B cell (primary cell): ENCODE data around the gene DCTPP1. TPM values are rescaled to one million over a fixed set of nuclear protein-coding genes. Genes with fewer than 3 reads are reported as not detected.

Experiments used
- ATAC-seq: fragments of 200-7000 bp; cut with Tn5 transposase; one replicate; pipeline ENCODE4 v1.10.0; 2021; ENCODE audit warnings: low read depth, mild to moderate bottlenecking, moderate number of reproducible peaks, moderate library complexity
- CTCF ChIA-PET: fragments of 350-600 bp; sonication (Branson Sonifier 250); formaldehyde crosslinking; loops from one replicate; lab custom pipeline; 2021; ENCODE audit warnings: antibody characterized with exemption, inconsistent platforms; lab: Charles Lee
- POLR2A ChIA-PET: fragments of 350-600 bp; sonication (Branson Sonifier 250); formaldehyde crosslinking; loops from one replicate; lab custom pipeline; 2021; ENCODE audit warnings: antibody characterized with exemption; lab: Charles Lee
- DNase-seq: peaks from one replicate; pipeline ENCODE4 v3.0.0; 2013
- H2AFZ ChIP-seq: 2 replicates; pipeline ENCODE4 v1.6.1; 2012; ENCODE audit warnings: mild to moderate bottlenecking, low read depth, low read length; ENCODE audit not compliant: insufficient read depth, poor library complexity, severe bottlenecking
- H3K27ac ChIP-seq, 2 donors: 1 replicate in 1 of 2; 2 replicates in 1 of 2; pipeline ENCODE4 v1.5.1; 2012 to 2013; ENCODE audit warnings: low read length in 2 of 2, mild to moderate bottlenecking in 2 of 2, moderate library complexity in 1 of 2
- H3K27me3 ChIP-seq, 4 experiments: fragments of 200-600 bp in 1 of 4; sonication (generic) in 1 of 4; replicated peaks in 1 of 4; 1 replicate in 2 of 4; 2 replicates in 2 of 4; pipeline versions ENCODE4 v1.6.1 to v1.7.0; 2013 to 2016; ENCODE audit warnings: low read length in 3 of 4, mild to moderate bottlenecking in 2 of 4, mixed read lengths in 1 of 4, moderate library complexity in 1 of 4; ENCODE audit not compliant: insufficient read depth in 4 of 4, control insufficient read depth in 3 of 4; ENCODE audit errors: control extremely low read depth in 1 of 4
- H3K36me3 ChIP-seq, 2 experiments: replicated peaks in 1 of 2; 1 replicate in 1 of 2; 2 replicates in 1 of 2; pipeline versions ENCODE4 v1.6.1 to v1.7.1; 2013; ENCODE audit warnings: low read length in 1 of 2; ENCODE audit not compliant: insufficient read depth in 2 of 2, control insufficient read depth in 1 of 2; ENCODE audit errors: control extremely low read depth in 1 of 2, extremely low read depth in 1 of 2
- H3K4me1 ChIP-seq, 2 donors: fragments of 200-600 bp in 1 of 2; sonication (generic) in 1 of 2; 1 replicate in 1 of 2; 2 replicates in 1 of 2; pipeline versions ENCODE4 v1.5.1 to v1.6.1; 2013 to 2017; ENCODE audit warnings: low read length in 2 of 2; ENCODE audit not compliant: control insufficient read depth in 2 of 2, insufficient read depth in 2 of 2
- H3K4me2 ChIP-seq: replicated peaks from 2 replicates; pipeline ENCODE3; 2012; ENCODE audit warnings: mild to moderate bottlenecking, low read depth, low read length; ENCODE audit not compliant: poor library complexity, severe bottlenecking
- H3K4me3 ChIP-seq, 5 experiments: fragments of 200-600 bp in 1 of 5; sonication (generic) in 1 of 5; 1 replicate in 3 of 5; 2 replicates in 2 of 5; pipeline versions ENCODE4 v1.5.1 to v1.7.0; 2011 to 2016; ENCODE audit warnings: low read length in 4 of 5, mild to moderate bottlenecking in 4 of 5, low read depth in 2 of 5, control low read depth in 1 of 5, moderate library complexity in 1 of 5; ENCODE audit not compliant: insufficient read depth in 1 of 5; ENCODE audit errors: control extremely low read depth in 1 of 5, extremely low read depth in 1 of 5
- H3K79me2 ChIP-seq: fragments of 200-600 bp; sonication (generic); one replicate; pipeline ENCODE4 v1.6.0; 2016; ENCODE audit warnings: low read length; ENCODE audit not compliant: control insufficient read depth, insufficient read depth
- H3K9ac ChIP-seq: fragments of 200-600 bp; sonication (generic); 2 replicates; pipeline ENCODE4 v1.6.1; 2017; ENCODE audit warnings: mild to moderate bottlenecking, low read length, moderate library complexity
- H3K9me3 ChIP-seq, 3 donors: one replicate each; pipeline versions ENCODE4 v1.6.1 to v1.7.1; 2013; ENCODE audit warnings: low read length in 2 of 3; ENCODE audit not compliant: control insufficient read depth in 2 of 3, insufficient read depth in 1 of 3; ENCODE audit errors: control extremely low read depth in 1 of 3
- H4K20me1 ChIP-seq: 2 replicates; pipeline ENCODE4 v1.6.0; 2012; ENCODE audit warnings: mild to moderate bottlenecking, low read length; ENCODE audit not compliant: insufficient read depth, control insufficient read depth, poor library complexity, severe bottlenecking
- H3K27ac Mint-ChIP-seq: one replicate; pipeline ENCODE4 v1.8.0; 2021; ENCODE audit warnings: mixed read lengths
- H3K27me3 Mint-ChIP-seq: one replicate; pipeline ENCODE4 v1.8.0; 2021; ENCODE audit warnings: mixed read lengths
- H3K4me1 Mint-ChIP-seq: one replicate; pipeline ENCODE4 v1.8.0; 2021; ENCODE audit warnings: mixed read lengths
- H3K4me3 Mint-ChIP-seq: one replicate; pipeline ENCODE4 v1.8.0; 2021; ENCODE audit warnings: mixed read lengths
- H3K9me3 Mint-ChIP-seq: one replicate; pipeline ENCODE4 v1.8.0; 2022; ENCODE audit warnings: mixed read lengths; ENCODE audit not compliant: insufficient read depth
- EZH2 ChIP-seq: IDR thresholded peaks from 2 replicates; pipeline ENCODE4 v1.6.1; 2012; ENCODE audit warnings: borderline replicate concordance, low read depth, mild to moderate bottlenecking, moderate library complexity, low read length; ENCODE audit not compliant: insufficient read depth, poor library complexity, severe bottlenecking
- WGBS: methylation state at CpG from one replicate; pipeline ENCODE4 v1.1.5; 2013; ENCODE audit warnings: missing lambda C conversion rate; ENCODE audit not compliant: insufficient coverage; 5-methylcytosine and 5-hydroxymethylcytosine counted together
- intact Hi-C: fragments of 100-400 bp; cut with micrococcal nuclease; formaldehyde crosslinking; loops from one replicate; pipeline ENCODE4 v1.10.0; 2022
- polyA plus RNA-seq: library from polyadenylated mRNA; depleted of rRNA; stranded (reverse); fragments of >200 nt; gene quantifications from 2 replicates; pipeline ENCODE4 v1.2.3, GENCODE V29; 2012
- total RNA-seq, 2 donors: library from RNA; stranded (reverse); fragments of 120-200 nt in 1 of 2; gene quantifications; 1 replicate in 1 of 2; 2 replicates in 1 of 2; pipeline versions ENCODE4 v1.2.3 to v1.2.4, GENCODE V29; 2013 to 2022
- TF ChIP-seq, protein P1 (sequence below): fragments of 200-600 bp; IDR thresholded peaks from one replicate; pipeline ENCODE4 v1.8.0; 2022; ENCODE audit warnings: antibody characterized with exemption, mild to moderate bottlenecking

DCTPP1 gene
- total and polyA plus RNA-seq, 2 donors (not counting 1 experiment from before 2014, with no cell fraction given), result 25.0 to 30.3 TPM

DNA sequence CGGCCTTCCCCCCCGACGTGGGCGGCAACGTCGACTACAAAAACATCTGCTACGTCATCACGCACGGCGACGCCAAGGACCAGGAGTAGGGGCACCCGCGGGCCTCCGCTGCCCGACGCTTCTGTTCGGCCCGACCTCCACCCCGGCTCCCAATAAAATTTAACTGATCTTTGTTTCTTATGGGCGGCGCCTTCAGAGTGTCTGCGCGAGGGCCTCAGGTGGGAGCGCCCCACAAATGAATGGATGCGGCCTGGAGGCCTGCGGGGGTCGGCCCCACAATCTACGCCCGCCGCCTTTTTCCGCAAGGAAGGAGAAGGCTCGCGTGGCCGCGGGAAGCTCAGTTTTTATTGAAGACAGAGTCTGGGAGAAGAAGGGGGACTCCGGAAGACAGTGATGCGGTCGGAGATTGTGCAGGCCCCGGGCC, 52.0 kb downstream of the DCTPP1 start:
- ChIA-PET CTCF (interaction anchor here (0.6 to 2.0 kb wide), 6 partner anchors 17 to 251 kb away, joined by 3 to 9 read pairs (median 4); partner anchors contain the start of genes ZNF48 and ZNF771), POLR2A (interaction anchor here (0.6 to 3.0 kb wide), 12 partner anchors 18 to 1854 kb away, joined by 3 to 11 read pairs (median 6); partner anchors contain the start of genes CORO1A, ZNF48 and ZNF771)
- TF ChIP-seq EZH2, result no peak
- peak overlapping the region; percentile 6 to 87 (median 68) for H3K4me3 ChIP-seq
- H3K9me3 ChIP-seq, result peaks cover 0 to 2% (median 0%) of the 10 kb centered on the region in 3 donors
- peaks cover 0 to 2% of the 10 kb centered on the region in 2 experiments for H3K36me3 ChIP-seq
- peaks cover 49% of the 10 kb centered on the region for H3K4me1 Mint-ChIP-seq
- intact Hi-C loops, result loop anchor here (1.0 to 10.0 kb wide), 11 partner anchors 8 to 1453 kb away; partner anchors contain the start of genes ALDOA, CD2BP2, FBRS and ITGAL
- WGBS, result under 1% methylated on average over 39 of the region's 39 CpGs
- peak overlapping the region; percentile 97 to 100 for H3K27ac ChIP-seq
- peak overlapping the region; percentile 99 for H3K9ac ChIP-seq
- DNase-seq, result peak; percentile 94
- H3K27me3 ChIP-seq, result no peaks in the 10 kb centered on the region
- H2AFZ ChIP-seq, result peak overlapping the region; percentile 75
- no peaks in the 10 kb centered on the region for H4K20me1 ChIP-seq
- H3K4me1 ChIP-seq, result peaks cover 27 to 57% of the 10 kb centered on the region in 2 donors
- H3K27ac Mint-ChIP-seq, result peak overlapping the region; percentile 100
- H3K79me2 ChIP-seq, result peaks cover 42% of the 10 kb centered on the region
- H3K9me3 Mint-ChIP-seq, result no peaks in the 10 kb centered on the region
- peak overlapping the region; percentile 94 for H3K4me3 Mint-ChIP-seq
- ATAC-seq, result peak; percentile 44
- H3K4me2 ChIP-seq, result peak overlapping the region; percentile 100
- no peaks in the 10 kb centered on the region for H3K27me3 Mint-ChIP-seq

DNA sequence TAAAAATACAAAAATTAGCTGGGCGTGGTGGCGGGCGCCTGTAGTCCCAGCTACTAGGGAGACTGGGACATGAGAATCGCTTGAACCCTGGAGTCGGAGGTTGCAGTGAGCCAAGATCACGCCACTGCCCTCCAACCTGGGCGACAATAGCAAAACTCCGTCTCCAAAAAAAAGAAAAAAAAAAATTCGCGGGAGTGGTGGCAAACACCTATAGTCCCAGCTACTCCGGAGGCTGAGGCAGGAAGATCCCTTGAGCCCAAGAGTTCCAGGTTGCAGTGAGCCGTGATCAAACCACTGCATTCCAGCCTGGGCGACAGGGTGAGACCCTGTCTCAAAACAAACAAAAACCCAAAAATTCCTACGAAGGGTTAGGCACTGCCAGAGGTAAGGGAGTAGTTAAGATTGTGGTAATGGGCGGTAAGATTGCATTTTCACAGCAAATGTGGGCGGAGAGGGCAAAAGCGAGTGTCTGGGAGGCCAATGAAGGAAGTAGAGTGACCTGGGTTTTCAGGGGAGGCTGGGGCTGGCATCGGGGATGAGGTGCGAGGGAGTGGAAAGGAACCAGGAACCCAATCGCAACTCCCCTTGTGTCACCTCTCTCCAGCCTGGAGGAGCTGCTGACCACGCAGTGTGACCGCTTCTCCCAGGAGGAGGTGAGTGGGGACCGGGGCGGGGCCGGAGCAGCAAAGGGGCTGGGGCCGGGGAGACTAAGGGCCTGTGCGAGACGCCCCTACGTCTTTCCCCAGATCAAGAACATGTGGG, 52.6 kb downstream of the DCTPP1 start:
- Histone ChIP-seq H3K27me3 (no peaks in the 10 kb centered on the region), H3K4me3 (peak overlapping the region in 4 of 5 experiments; percentile 56 to 87 (median 70)), H3K79me2 (peaks cover 38% of the 10 kb centered on the region), H3K36me3 (peaks cover 0 to 2% of the 10 kb centered on the region in 2 experiments), H3K27ac (peak overlapping the region; percentile 97 to 100), H3K4me2 (peak overlapping the region; percentile 100), H2AFZ (peak overlapping the region; percentile 75), H3K9ac (peak overlapping the region; percentile 99), H3K9me3 (peaks cover 0 to 2% (median 0%) of the 10 kb centered on the region in 3 donors), H4K20me1 (no peaks in the 10 kb centered on the region), H3K4me1 (peaks cover 23 to 52% of the 10 kb centered on the region in 2 donors)
- peak overlapping the region; percentile 94 for H3K4me3 Mint-ChIP-seq
- WGBS, result 45% methylated on average over 27 of the region's 29 CpGs
- ATAC-seq (no peak), DNase-seq (no peak)
- ChIA-PET CTCF (interaction anchor here (0.9 to 2.0 kb wide), 3 partner anchors 18 to 32 kb away, joined by 4 to 9 read pairs (median 5); partner anchors contain the start of genes ZNF48 and ZNF771), POLR2A (interaction anchor here (0.6 to 3.0 kb wide), 11 partner anchors 18 to 1854 kb away, joined by 3 to 11 read pairs (median 6); partner anchors contain the start of genes CORO1A, ZNF48 and ZNF771)
- H3K4me1 Mint-ChIP-seq, result peaks cover 45% of the 10 kb centered on the region
- H3K27ac Mint-ChIP-seq, result peak overlapping the region; percentile 100
- intact Hi-C loops, result loop anchor here (1.0 to 10.0 kb wide), 5 partner anchors 42 to 1452 kb away; partner anchors contain the start of genes ALDOA, ITGAL, RABEP2 and TBX6
- no peaks in the 10 kb centered on the region for H3K27me3 Mint-ChIP-seq
- no peak for TF ChIP-seq EZH2
- TF ChIP-seq, protein P1, sequence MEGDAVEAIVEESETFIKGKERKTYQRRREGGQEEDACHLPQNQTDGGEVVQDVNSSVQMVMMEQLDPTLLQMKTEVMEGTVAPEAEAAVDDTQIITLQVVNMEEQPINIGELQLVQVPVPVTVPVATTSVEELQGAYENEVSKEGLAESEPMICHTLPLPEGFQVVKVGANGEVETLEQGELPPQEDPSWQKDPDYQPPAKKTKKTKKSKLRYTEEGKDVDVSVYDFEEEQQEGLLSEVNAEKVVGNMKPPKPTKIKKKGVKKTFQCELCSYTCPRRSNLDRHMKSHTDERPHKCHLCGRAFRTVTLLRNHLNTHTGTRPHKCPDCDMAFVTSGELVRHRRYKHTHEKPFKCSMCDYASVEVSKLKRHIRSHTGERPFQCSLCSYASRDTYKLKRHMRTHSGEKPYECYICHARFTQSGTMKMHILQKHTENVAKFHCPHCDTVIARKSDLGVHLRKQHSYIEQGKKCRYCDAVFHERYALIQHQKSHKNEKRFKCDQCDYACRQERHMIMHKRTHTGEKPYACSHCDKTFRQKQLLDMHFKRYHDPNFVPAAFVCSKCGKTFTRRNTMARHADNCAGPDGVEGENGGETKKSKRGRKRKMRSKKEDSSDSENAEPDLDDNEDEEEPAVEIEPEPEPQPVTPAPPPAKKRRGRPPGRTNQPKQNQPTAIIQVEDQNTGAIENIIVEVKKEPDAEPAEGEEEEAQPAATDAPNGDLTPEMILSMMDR, result no peak
- H3K9me3 Mint-ChIP-seq, result no peaks in the 10 kb centered on the region
